ENCODE data around the gene TFPT.

TFPT gene, protein sequence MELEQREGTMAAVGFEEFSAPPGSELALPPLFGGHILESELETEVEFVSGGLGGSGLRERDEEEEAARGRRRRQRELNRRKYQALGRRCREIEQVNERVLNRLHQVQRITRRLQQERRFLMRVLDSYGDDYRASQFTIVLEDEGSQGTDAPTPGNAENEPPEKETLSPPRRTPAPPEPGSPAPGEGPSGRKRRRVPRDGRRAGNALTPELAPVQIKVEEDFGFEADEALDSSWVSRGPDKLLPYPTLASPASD

GRCh38 chr19:54115109-54116063 is at the start of gene TFPT, which contains the start of gene PRPF31:
Gene TFPT (minus strand): TSS chr19:54115657. CDS start chr19:54115269, 388 bp downstream.
Gene PRPF31 (plus strand): TSS chr19:54115754. CDS start chr19:54118279, 2,525 bp downstream.
- DNase-seq (ENCODE audit: low read depth in 2 of 2): peak; percentile 94 to 97

DNA sequence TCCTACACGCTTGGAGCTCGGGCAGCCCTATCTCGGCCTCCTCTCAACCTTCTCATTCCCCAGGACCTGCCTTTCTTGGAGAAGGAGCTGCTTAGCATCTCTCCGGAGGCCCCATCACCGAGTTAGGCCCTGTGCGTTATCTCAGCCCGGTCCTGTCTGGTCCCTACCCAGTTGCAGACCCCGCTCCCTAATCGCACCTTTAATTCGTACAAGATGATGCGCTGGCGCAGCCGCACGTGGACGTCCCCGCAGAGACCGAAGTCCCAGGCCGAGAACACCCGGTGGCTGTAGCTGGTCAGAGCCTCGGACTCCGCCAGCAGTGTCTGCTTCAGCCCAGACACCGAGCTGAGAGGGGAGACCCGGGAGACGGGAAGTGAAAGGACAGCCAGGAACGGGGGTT is 49.8 kb upstream of the TFPT start:
- DNase-seq (ENCODE audit: low read depth in 2 of 2): no peak

- DNase-seq (ENCODE audit: low read depth in 2 of 2): no peak
Observed at GRCh38 chr19:54164369-54165068, 49.1 kb upstream of the TFPT start.

- no peak for DNase-seq (ENCODE audit: low read depth in 2 of 2)
Observed at GRCh38 chr19:54162884-54163283, 47.4 kb upstream of the TFPT start.

DNA sequence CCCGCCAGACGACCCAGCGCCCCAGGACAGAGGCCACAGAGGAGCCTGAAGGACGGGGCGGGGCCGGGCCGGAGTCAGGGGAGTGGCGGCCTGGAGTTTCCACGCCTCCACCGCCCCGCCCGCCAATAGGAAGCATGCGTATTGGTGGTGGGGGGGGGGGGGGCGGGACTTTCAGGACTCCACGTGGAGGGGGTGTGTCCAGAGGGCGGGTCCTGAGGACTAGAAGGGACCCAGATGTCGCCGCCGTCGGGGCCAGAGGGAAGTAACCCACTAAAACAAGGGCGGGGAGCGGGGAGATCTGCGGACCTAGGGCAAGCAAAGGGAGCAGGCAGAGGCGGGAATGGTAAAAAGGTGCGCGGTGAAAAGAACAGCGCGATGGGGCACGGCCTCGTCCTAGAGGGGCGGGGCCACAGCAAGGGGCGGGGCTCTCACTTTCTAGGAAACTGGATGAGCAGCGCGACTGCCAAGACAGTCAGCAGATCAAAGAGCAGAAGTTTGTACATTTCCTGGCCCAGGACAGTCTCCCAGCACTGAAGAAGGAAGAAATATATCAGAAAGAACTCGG is 46.9 kb upstream of the TFPT start:
- no peak for DNase-seq (ENCODE audit: low read depth in 2 of 2)

- no peak for DNase-seq (ENCODE audit: low read depth in 2 of 2)
Observed at GRCh38 chr19:54160854-54161253, 45.4 kb upstream of the TFPT start.

- no peak for DNase-seq (ENCODE audit: low read depth in 2 of 2)
Observed at GRCh38 chr19:54160182-54160811, 44.8 kb upstream of the TFPT start.

- peak; percentile 100 for DNase-seq (ENCODE audit: low read depth in 2 of 2)
Observed at GRCh38 chr19:54159352-54160181, 44.1 kb upstream of the TFPT start, which contains the start of gene LENG1. Gene LENG1 (minus strand): TSS chr19:54159721. CDS start chr19:54159695, 26 bp downstream.

GRCh38 chr19:54158812-54159351 is 43.4 kb upstream of the TFPT start:
- no peak for DNase-seq (ENCODE audit: low read depth in 2 of 2)

DNA sequence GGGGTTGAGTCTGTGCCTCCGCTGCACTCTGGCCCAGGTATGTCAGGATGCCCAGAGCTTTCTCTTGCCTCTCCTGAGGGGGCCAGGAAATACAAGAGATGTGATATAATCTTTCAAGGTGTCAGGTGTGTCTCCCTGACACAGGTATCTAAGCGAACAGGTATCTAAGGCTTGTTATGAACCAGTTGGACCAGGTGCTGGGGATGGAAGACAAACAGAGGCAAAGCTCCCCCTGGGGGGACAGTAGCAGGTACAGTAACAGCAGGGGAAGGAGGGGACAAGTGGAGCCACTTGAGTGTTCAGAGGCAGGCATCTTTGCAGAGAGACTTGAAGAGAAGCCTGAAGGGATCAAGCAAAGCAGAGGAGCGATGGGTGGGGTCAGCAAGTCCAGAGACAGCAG is 41.5 kb upstream of the TFPT start:
- no peak for DNase-seq (ENCODE audit: low read depth in 2 of 2)

- no peak for DNase-seq (ENCODE audit: low read depth in 2 of 2)
Observed at GRCh38 chr19:54156490-54156889, 41.0 kb upstream of the TFPT start.

DNA sequence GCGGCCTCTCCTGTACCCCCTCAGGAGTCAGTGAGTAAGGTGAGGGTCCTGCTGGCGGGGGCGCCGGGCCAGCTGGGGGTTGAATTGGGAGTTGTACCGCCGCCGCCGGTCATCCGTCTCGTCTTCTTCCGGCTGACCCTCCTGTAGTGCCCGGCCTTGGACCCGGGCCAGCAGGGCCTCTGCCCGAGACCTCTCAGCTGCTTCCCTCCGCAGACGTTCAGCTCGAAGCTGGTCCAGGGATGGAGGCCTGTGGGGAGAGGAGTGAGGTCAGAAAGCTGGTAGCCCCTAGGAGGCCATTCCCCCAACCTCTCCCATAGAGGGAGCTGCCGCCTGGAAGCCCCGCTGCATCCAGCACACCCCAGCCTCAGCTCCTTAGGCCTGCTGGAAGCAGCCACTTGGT is 40.2 kb upstream of the TFPT start:
- DNase-seq (ENCODE audit: low read depth in 2 of 2): no peak

- no peak for DNase-seq (ENCODE audit: low read depth in 2 of 2)
Observed at GRCh38 chr19:54154603-54155345, 39.3 kb upstream of the TFPT start.

GRCh38 chr19:54153731-54154326 is 38.4 kb upstream of the TFPT start:
- no peak for DNase-seq (ENCODE audit: low read depth in 2 of 2)

DNA sequence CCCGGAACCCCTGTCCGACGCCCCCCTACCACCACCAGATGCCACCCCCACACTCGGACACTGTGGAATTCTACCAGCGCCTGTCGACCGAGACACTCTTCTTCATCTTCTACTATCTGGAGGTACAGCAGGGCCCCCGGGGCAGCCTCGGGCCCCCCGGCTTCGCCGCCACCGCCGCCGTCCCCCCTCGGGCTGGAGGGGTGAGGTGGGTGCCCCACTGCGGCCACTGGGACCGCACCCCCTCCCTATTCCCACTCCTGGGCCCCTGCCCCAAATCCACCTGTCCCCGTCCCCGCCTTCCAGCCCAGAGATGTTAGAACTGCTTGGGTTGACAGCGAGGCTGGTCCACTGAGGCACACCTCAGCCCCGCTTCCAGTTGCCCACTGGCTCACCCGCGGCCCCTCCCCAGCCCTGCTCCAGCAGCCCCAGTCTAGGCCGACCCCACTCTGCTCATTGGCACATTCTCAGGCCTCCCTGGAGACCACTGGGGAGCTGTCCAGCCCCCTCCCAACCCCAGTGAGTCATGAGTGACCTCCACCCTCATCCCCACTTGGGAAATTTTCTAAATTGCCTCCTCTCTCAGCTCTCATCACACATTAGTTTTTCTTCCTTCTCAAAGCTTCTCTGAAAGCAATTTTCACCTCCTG is 37.5 kb upstream of the TFPT start:
- DNase-seq (ENCODE audit: low read depth in 2 of 2): no peak

GRCh38 chr19:54152267-54152666 is 36.8 kb upstream of the TFPT start:
- no peak for DNase-seq (ENCODE audit: low read depth in 2 of 2)

DNA sequence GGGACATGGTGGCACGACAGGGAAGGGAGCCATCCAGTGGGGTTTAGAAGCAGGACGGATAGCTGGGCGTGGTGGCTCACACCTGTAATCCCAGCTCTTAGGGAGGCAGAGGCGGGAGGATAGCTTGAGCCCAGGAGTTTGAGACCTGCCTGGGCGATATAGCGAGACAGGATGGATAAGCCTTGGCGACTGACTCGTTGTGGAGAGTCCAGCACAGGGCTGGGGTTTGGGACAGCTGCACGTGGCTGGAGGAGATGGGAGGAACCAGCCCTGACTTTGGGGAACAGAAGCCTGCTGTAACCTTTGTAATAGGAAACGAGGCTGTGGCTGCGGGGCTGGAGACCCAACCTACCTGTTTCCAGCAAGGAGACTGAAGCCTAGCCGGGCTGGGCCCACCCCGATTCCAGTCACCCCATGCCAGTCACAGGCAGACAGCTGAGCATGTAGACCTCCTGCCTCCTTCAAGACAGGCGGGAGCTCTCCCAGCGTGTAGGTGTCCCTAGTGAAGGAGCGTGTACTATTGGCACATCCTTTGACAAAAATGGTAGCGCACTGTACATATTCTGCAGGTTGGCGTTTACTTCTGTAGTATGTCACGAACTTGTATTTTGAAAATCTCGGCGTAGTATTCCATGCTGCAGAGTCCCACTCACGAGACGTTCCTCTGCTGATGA is 36.0 kb upstream of the TFPT start:
- DNase-seq (ENCODE audit: low read depth in 2 of 2): no peak

Measured in fibroblast of skin of left biceps (primary cell).